K562 (cell line): ENCODE measurements around the gene CDHR2. TPM values are rescaled to one million over a fixed set of nuclear protein-coding genes. Genes with fewer than 3 reads are reported as not detected.

ENCODE experiments used
- ATAC-seq: fragments of 200-7000 bp; cut with Tn5 transposase; 3 replicates; pipeline ENCODE4 v1.9.1; 2020; ENCODE audit warnings: moderate library complexity
- BruUV-seq: library from RNA; stranded (reverse); fragments of 400-500 nt; replicated peaks from 2 replicates; lab custom pipeline; 2021; lab: Mats Ljungman, UMichigan
- CTCF ChIA-PET: fragments of 300-600 bp; formaldehyde crosslinking; extraction: SDS; loops from one replicate; lab custom pipeline; 2021; ENCODE audit warnings: low intra/inter-chr PET ratio; lab: Yijun Ruan, JAX
- POLR2A ChIA-PET: fragments of 300-600, 350-650 bp; sonication (Branson Sonifier 250); formaldehyde crosslinking; extraction: SDS; loops from one replicate; lab custom pipeline; 2021; ENCODE audit warnings: antibody characterized with exemption, inconsistent platforms; lab: Yijun Ruan, JAX
- DNase-seq, 4 experiments: peaks; one replicate each; pipeline versions ENCODE4 v3.0.0 to v3.0.0-alpha.2; 2011 to 2018; ENCODE audit warnings: low spot score in 3 of 4, mixed read lengths in 3 of 4; ENCODE audit errors: extremely low read depth in 1 of 4
- FAIRE-seq: peaks from 2 replicates; lab custom pipeline; 2011; peaks lifted over from hg19 to GRCh38; lab: Jason Lieb, UNC
- H2AFZ ChIP-seq: 2 replicates; pipeline ENCODE4 v1.6.0; 2011; ENCODE audit warnings: low read depth, low read length, control low read depth, inconsistent platforms
- H3K27ac ChIP-seq: fragments of 200-600 bp; 3 replicates; pipeline ENCODE4 v1.8.0; 2011; ENCODE audit warnings: low read depth, mild to moderate bottlenecking, control low read depth, inconsistent platforms, low read length, moderate library complexity, mixed read lengths; ENCODE audit errors: extremely low read depth
- H3K27me3 ChIP-seq, 2 experiments: fragments of 300-600 bp in 1 of 2; 2 replicates in 1 of 2; 3 replicates in 1 of 2; pipeline versions ENCODE4 v1.6.0 to v1.8.0; 2011; ENCODE audit warnings: inconsistent platforms in 2 of 2, low read length in 2 of 2, mild to moderate bottlenecking in 1 of 2, mixed read lengths in 1 of 2, moderate library complexity in 1 of 2; ENCODE audit not compliant: control insufficient read depth in 2 of 2, insufficient read depth in 2 of 2
- H3K36me3 ChIP-seq: fragments of 300-600 bp; 3 replicates; pipeline ENCODE4 v1.8.0; 2011; ENCODE audit warnings: mild to moderate bottlenecking, low read length, inconsistent platforms; ENCODE audit not compliant: control insufficient read depth, insufficient read depth
- H3K4me1 ChIP-seq, 2 experiments: fragments of 200-600 bp in 1 of 2; replicated peaks in 1 of 2; 2 replicates in 1 of 2; 3 replicates in 1 of 2; pipeline versions ENCODE4 v1.5.1 to v1.8.0; 2011; ENCODE audit warnings: inconsistent platforms in 2 of 2, low read length in 2 of 2, mild to moderate bottlenecking in 1 of 2, mixed read lengths in 1 of 2, moderate library complexity in 1 of 2; ENCODE audit not compliant: control insufficient read depth in 2 of 2, insufficient read depth in 2 of 2
- H3K4me2 ChIP-seq: 2 replicates; pipeline ENCODE4 v1.6.1; 2011; ENCODE audit warnings: low read length, control low read depth, inconsistent platforms, mixed read lengths; ENCODE audit not compliant: insufficient read depth
- H3K4me3 ChIP-seq: fragments of 200-600 bp; sonication (generic), shearing (Covaris generic); 2 replicates; pipeline ENCODE4 v1.5.1; 2016; ENCODE audit warnings: control low read depth, inconsistent platforms
- H3K79me2 ChIP-seq: fragments of 200-600 bp; 3 replicates; pipeline ENCODE4 v1.8.0; 2011; ENCODE audit warnings: low read length, inconsistent platforms; ENCODE audit not compliant: control insufficient read depth, insufficient read depth
- H3K9ac ChIP-seq, 2 experiments: 2 replicates each; pipeline versions ENCODE4 v1.6.0 to v1.6.1; 2011; ENCODE audit warnings: low read depth in 2 of 2, low read length in 2 of 2, control low read depth in 1 of 2, inconsistent platforms in 1 of 2, mild to moderate bottlenecking in 1 of 2, mixed read lengths in 1 of 2; ENCODE audit not compliant: insufficient read depth in 1 of 2
- H3K9me1 ChIP-seq: one replicate; pipeline ENCODE4 v1.6.0; 2011; ENCODE audit warnings: inconsistent platforms, mild to moderate bottlenecking, low read length, moderate library complexity; ENCODE audit not compliant: control insufficient read depth, insufficient read depth
- H3K9me3 ChIP-seq: replicated peaks from 2 replicates; pipeline ENCODE4 v1.5.1; 2011; ENCODE audit warnings: low read depth, low read length, inconsistent platforms; ENCODE audit not compliant: control insufficient read depth, insufficient read depth
- H4K20me1 ChIP-seq: replicated peaks from 2 replicates; pipeline ENCODE4 v1.6.1; 2011; ENCODE audit warnings: low read length, inconsistent platforms, mixed read lengths; ENCODE audit not compliant: control insufficient read depth, insufficient read depth
- CTCF ChIP-seq, 3 experiments: IDR thresholded peaks in 2 of 3; conservative IDR thresholded peaks in 1 of 3; 2 replicates each; pipeline ENCODE4 v1.5.1; 2011 to 2012; ENCODE audit warnings: low read length in 3 of 3, mild to moderate bottlenecking in 3 of 3, control low read depth in 2 of 3, improper control_type of control experiment in 1 of 3, inconsistent platforms in 1 of 3, low read depth in 1 of 3, mixed read lengths in 1 of 3, moderate library complexity in 1 of 3; ENCODE audit not compliant: insufficient read depth in 2 of 3
- UBTF ChIP-seq, 2 experiments: IDR thresholded peaks; 2 replicates each; pipeline ENCODE4 v1.6.1; 2012; ENCODE audit warnings: improper control_type of control experiment in 2 of 2, low read depth in 2 of 2, low read length in 2 of 2, borderline replicate concordance in 1 of 2
- WGBS: fragments of 100-300 bp; shearing (Covaris generic); methylation state at CpG from one replicate; pipeline ENCODE4 v1.1.6; 2016; ENCODE audit warnings: low coverage, mixed read lengths; ENCODE audit not compliant: insufficient coverage; ENCODE audit errors: missing lambda C conversion rate; 5-methylcytosine and 5-hydroxymethylcytosine counted together
- in situ Hi-C: fragments of 300-500 bp; cut with MboI; formaldehyde crosslinking; loops from 4 replicates; pipeline ENCODE4 v1.15.0; 2018; ENCODE audit warnings: inconsistent platforms, mixed read lengths
- intact Hi-C: fragments of 100-400 bp; cut with micrococcal nuclease; formaldehyde crosslinking; loops from 2 replicates; pipeline ENCODE4 v1.14.2; 2022
- polyA plus RNA-seq, 8 experiments: library from polyadenylated mRNA; depleted of rRNA in 4 of 8; stranded (reverse) in 5 of 8; unstranded in 3 of 8; fragments of >200 nt; fragmentation: Nextera tagmentation in 2 of 8; fragmentation: Illumina TruSeq in 1 of 8; extraction: Ambion mirVana in 2 of 8; extraction: Trizol in 1 of 8; gene quantifications; 2 replicates each; pipeline versions ENCODE4 v1.2.1 to v1.2.3, GENCODE V29; 2011 to 2014; ENCODE audit warnings: inconsistent platforms in 1 of 8, missing spikeins in 1 of 8
- total RNA-seq, 7 experiments: library from RNA; depleted of rRNA in 6 of 7; stranded (reverse); fragments of >200 nt in 6 of 7; fragmentation: Illumina TruSeq in 2 of 7; extraction: Trizol in 2 of 7; gene quantifications; 2 replicates each; pipeline versions ENCODE4 v1.2.1 to v1.2.3, GENCODE V29; 2011 to 2021; ENCODE audit warnings: low replicate concordance in 1 of 7

The CDHR2 gene
- total and polyA plus RNA-seq, 9 of the 15 experiments (the other 6 are each of a cell fraction or from before 2014, with no cell fraction given): 0.01 to 0.62 (median 0.09) TPM; not detected in 2

DNA sequence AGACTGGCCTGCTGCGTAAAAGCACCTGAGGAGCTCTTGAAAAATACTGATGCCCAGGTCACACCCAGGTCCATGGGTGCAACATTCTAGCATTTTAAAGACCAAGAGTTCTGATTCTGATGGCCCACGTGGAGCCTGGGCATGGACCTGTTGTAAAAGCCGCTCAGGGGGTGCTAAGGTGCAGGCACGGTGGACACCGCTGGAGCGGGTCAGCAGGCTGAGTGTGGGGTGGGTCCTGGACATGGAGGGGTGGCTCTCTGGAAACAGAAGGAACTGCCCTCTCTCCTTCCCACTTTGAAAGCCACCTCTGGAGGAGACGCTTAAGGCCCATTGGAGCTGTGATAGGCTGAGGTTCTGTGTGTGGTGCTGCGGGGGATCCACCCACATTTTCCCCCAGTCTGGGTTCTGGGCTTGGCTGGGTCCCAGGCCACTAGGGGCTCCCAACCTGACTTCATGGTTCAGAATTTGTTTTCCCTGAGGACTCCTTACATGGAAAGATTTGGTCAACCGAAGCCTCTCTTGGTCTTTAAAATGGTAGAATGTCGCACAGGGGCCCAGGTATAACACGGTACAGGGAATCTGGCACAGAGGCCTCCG is 44.2 kb downstream of the CDHR2 start:
- no peak for FAIRE-seq
- in situ Hi-C loops: loop anchor here (25.0 kb wide), 1 partner anchor 856 kb away; no protein-coding TSS in a partner anchor

More for the DNA sequence above, 44.2 kb downstream of the CDHR2 start:
- no peaks in the 10 kb centered on the region for H3K79me2 ChIP-seq
- BruUV-seq: no TSS peak
- peaks cover 5 to 22% of the 10 kb centered on the region in 2 experiments; a peak in 4 of 5 replicates for H3K27me3 ChIP-seq
- no peak overlapping the region for H3K9ac ChIP-seq
- no peak overlapping the region for H2AFZ ChIP-seq
- H3K9me3 ChIP-seq: no peaks in the 10 kb centered on the region
- DNase-seq: peak in 2 of 4 experiments; percentile 52 to 59
- H3K4me1 ChIP-seq: peaks cover 0 to 15% of the 10 kb centered on the region in 2 experiments; a peak in 1 of 5 replicates
- TF ChIP-seq CTCF (IDR thresholded peaks at IDR 0.05 in 2 of 3, conservative IDR thresholded peaks at IDR 0.05 in 1 of 3; ENCODE audit: insufficient read depth in 2 of 3, low read depth in 1 of 3, low read length in 3 of 3) (0 out of 6 replicates have a peak, but pooled peaks of 1 of the 3 experiments have one; percentile 16), UBTF (IDR thresholded peaks at IDR 0.05; ENCODE audit: borderline replicate concordance in 1 of 2, low read depth in 2 of 2, low read length in 2 of 2) (no peak)
- TF ChIP-seq, all 486 proteins: peak for 1
- no peak overlapping the region for H3K4me2 ChIP-seq
- ChIA-PET POLR2A (no interaction called here), CTCF (no interaction called here)
- H4K20me1 ChIP-seq: no peaks in the 10 kb centered on the region
- no peak overlapping the region for H3K27ac ChIP-seq
- no peak; the same call in 2 of the 3 replicates for ATAC-seq
- intact Hi-C loops: no loop called here
- WGBS: 24% methylated on average over 12 of the region's 12 CpGs
- H3K4me3 ChIP-seq: no peak overlapping the region
- H3K9me1 ChIP-seq: no peaks in the 10 kb centered on the region
- peaks cover 3% of the 10 kb centered on the region; the same call in 1 of the 3 replicates for H3K36me3 ChIP-seq
